ENCODE results near the gene IMMT.

DNA sequence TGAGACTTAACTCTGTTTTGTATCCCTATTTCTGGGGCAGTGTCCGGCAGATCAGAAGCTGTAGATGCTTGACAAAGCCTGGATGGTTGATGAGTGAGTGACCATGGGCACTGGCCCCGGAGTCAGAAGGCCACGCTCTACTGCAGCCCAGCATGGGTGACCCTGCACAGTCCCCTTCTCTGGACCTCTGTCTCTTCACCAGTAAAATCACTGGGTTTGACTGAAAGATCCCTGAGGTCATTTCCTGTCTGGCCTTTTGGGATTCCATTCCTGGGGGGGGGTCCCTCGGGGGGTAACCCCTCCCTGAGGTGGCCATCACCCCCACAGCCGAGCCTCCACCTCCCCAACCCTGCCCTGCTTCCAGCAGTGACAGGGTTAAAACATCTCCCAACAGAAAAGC lies 35.7 kb upstream of the IMMT start:
- TF ChIP-seq CTCF (IDR thresholded peaks at IDR 0.05; ENCODE audit: poor library complexity, severe bottlenecking) (no peak), EP300 (conservative IDR thresholded peaks at IDR 0.05; ENCODE audit: poor library complexity, severe bottlenecking) (no peak), MXI1 (conservative IDR thresholded peaks at IDR 0.05; ENCODE audit: poor library complexity, severe bottlenecking) (no peak), SMC3 (conservative IDR thresholded peaks at IDR 0.05; ENCODE audit: poor library complexity) (no peak), RAD21 (conservative IDR thresholded peaks at IDR 0.05) (no peak), POLR2AphosphoS5 (IDR thresholded peaks at IDR 0.05) (no peak), EZH2 (IDR thresholded peaks at IDR 0.05; ENCODE audit: borderline replicate concordance, insufficient read depth, low read length, poor library complexity, severe bottlenecking) (no peak), TAF1 (IDR thresholded peaks at IDR 0.05; ENCODE audit: low read depth) (no peak)
- TF ChIP-seq, protein P1, sequence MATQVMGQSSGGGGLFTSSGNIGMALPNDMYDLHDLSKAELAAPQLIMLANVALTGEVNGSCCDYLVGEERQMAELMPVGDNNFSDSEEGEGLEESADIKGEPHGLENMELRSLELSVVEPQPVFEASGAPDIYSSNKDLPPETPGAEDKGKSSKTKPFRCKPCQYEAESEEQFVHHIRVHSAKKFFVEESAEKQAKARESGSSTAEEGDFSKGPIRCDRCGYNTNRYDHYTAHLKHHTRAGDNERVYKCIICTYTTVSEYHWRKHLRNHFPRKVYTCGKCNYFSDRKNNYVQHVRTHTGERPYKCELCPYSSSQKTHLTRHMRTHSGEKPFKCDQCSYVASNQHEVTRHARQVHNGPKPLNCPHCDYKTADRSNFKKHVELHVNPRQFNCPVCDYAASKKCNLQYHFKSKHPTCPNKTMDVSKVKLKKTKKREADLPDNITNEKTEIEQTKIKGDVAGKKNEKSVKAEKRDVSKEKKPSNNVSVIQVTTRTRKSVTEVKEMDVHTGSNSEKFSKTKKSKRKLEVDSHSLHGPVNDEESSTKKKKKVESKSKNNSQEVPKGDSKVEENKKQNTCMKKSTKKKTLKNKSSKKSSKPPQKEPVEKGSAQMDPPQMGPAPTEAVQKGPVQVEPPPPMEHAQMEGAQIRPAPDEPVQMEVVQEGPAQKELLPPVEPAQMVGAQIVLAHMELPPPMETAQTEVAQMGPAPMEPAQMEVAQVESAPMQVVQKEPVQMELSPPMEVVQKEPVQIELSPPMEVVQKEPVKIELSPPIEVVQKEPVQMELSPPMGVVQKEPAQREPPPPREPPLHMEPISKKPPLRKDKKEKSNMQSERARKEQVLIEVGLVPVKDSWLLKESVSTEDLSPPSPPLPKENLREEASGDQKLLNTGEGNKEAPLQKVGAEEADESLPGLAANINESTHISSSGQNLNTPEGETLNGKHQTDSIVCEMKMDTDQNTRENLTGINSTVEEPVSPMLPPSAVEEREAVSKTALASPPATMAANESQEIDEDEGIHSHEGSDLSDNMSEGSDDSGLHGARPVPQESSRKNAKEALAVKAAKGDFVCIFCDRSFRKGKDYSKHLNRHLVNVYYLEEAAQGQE (IDR thresholded peaks at IDR 0.05; ENCODE audit: borderline replicate concordance), result no peak

Measured in neural cell (in vitro differentiated cells).